Endodermal cell (in vitro differentiated cells): Measurements from ENCODE around the gene PRR5. TPM values are rescaled to one million over a fixed set of nuclear protein-coding genes. Genes with fewer than 3 reads are reported as not detected.

Source experiments
- DNase-seq: peaks from one replicate; pipeline ENCODE4 v3.0.0-alpha.2; 2017
- H3K27ac ChIP-seq: 2 replicates; pipeline ENCODE4 v1.5.1; 2013; ENCODE audit warnings: mild to moderate bottlenecking, low read depth, low read length, moderate library complexity
- H3K27me3 ChIP-seq: 2 replicates; pipeline ENCODE4 v1.6.1; 2013; ENCODE audit warnings: mild to moderate bottlenecking, low read length, moderate library complexity; ENCODE audit not compliant: insufficient read depth, control insufficient read depth, poor library complexity, severe bottlenecking
- H3K36me3 ChIP-seq: 2 replicates; pipeline ENCODE4 v1.7.0; 2013; ENCODE audit warnings: mild to moderate bottlenecking, low read length, moderate library complexity; ENCODE audit not compliant: control insufficient read depth, insufficient read depth
- H3K4me1 ChIP-seq: one replicate; pipeline ENCODE4 v1.7.0; 2013; ENCODE audit warnings: low read length; ENCODE audit not compliant: control insufficient read depth, insufficient read depth
- H3K4me3 ChIP-seq: 2 replicates; pipeline ENCODE4 v1.5.1; 2013; ENCODE audit warnings: mild to moderate bottlenecking, low read length, moderate library complexity
- H3K9ac ChIP-seq: 2 replicates; pipeline ENCODE4 v1.6.1; 2013; ENCODE audit warnings: mild to moderate bottlenecking, low read length, moderate library complexity; ENCODE audit not compliant: poor library complexity, severe bottlenecking; ENCODE audit errors: extremely low read depth
- H3K9me3 ChIP-seq: 2 replicates; pipeline ENCODE4 v1.6.1; 2013; ENCODE audit warnings: mild to moderate bottlenecking, low read length, moderate library complexity; ENCODE audit not compliant: control insufficient read depth
- H3K27ac Mint-ChIP-seq: 2 replicates; pipeline ENCODE4 v1.8.0; 2020; ENCODE audit warnings: mixed read lengths
- H3K27me3 Mint-ChIP-seq: 2 replicates; pipeline ENCODE4 v1.8.0; 2021; ENCODE audit warnings: mild to moderate bottlenecking, mixed read lengths; ENCODE audit not compliant: insufficient read depth
- H3K36me3 Mint-ChIP-seq: 2 replicates; pipeline ENCODE4 v1.8.0; 2020; ENCODE audit warnings: low read depth, mixed read lengths
- H3K4me1 Mint-ChIP-seq: 2 replicates; pipeline ENCODE4 v1.8.0; 2020; ENCODE audit warnings: mixed read lengths
- H3K4me3 Mint-ChIP-seq: 2 replicates; pipeline ENCODE4 v1.8.0; 2020; ENCODE audit warnings: mild to moderate bottlenecking, moderate library complexity, mixed read lengths
- H3K9me3 Mint-ChIP-seq: 2 replicates; pipeline ENCODE4 v1.8.0; 2020; ENCODE audit warnings: mild to moderate bottlenecking, mixed read lengths
- CTCF ChIP-seq: fragments of 200-600 bp; sonication (generic); conservative IDR thresholded peaks from 2 replicates; pipeline ENCODE4 v1.5.0; 2021; ENCODE audit warnings: antibody characterized with exemption, mild to moderate bottlenecking
- WGBS, 2 experiments: methylation state at CpG; one replicate each; pipeline versions ENCODE4 v1.1.5 to v1.1.7; 2013; ENCODE audit warnings: missing lambda C conversion rate in 2 of 2, mixed read lengths in 1 of 2; ENCODE audit not compliant: insufficient coverage in 1 of 2, insufficient read length in 1 of 2; 5-methylcytosine and 5-hydroxymethylcytosine counted together
- total RNA-seq, 2 donors: library from RNA; stranded (reverse); fragmentation: NEBNext Ultra II Directional in 1 of 2; extraction: Animal tissue kit (Norgen Biotek cat#: 25700) in 1 of 2; gene quantifications; 2 replicates in 1 of 2; 3 replicates in 1 of 2; pipeline ENCODE4 v1.2.1, GENCODE V29; 2021

PRR5 gene
- total RNA-seq, 2 donors from 2014 or later, result 32.0 to 37.2 TPM

GRCh38 chr22:44661659-44662569, 40.1 kb upstream of the PRR5 start:
- no peaks in the 10 kb centered on the region for H3K9me3 Mint-ChIP-seq
- DNase-seq, result no peak
- H3K9me3 ChIP-seq, result no peaks in the 10 kb centered on the region
- no peak overlapping the region for H3K27ac ChIP-seq
- peaks cover 3% of the 10 kb centered on the region for H3K4me1 Mint-ChIP-seq
- H3K4me3 Mint-ChIP-seq, result no peak overlapping the region
- no peak overlapping the region for H3K27ac Mint-ChIP-seq
- no peak overlapping the region for H3K4me3 ChIP-seq
- no peaks in the 10 kb centered on the region for H3K36me3 ChIP-seq
- H3K27me3 Mint-ChIP-seq, result peaks cover 20% of the 10 kb centered on the region
- no peaks in the 10 kb centered on the region for H3K27me3 ChIP-seq
- WGBS, 2 experiments, result 93 to 95% methylated on average over 9 to 13 of the region's 14 CpGs
- no peak overlapping the region for H3K9ac ChIP-seq
- H3K36me3 Mint-ChIP-seq, result no peaks in the 10 kb centered on the region
- H3K4me1 ChIP-seq, result peaks cover 4% of the 10 kb centered on the region
- TF ChIP-seq CTCF, result no peak

- peaks cover 25% of the 10 kb centered on the region for H3K27me3 Mint-ChIP-seq
- 86 to 87% methylated on average over 4 to 5 of the region's 5 CpGs for WGBS, 2 experiments
- DNase-seq, result no peak
- Histone ChIP-seq H3K9ac (no peak overlapping the region), H3K27me3 (peaks cover 11% of the 10 kb centered on the region), H3K4me1 (peaks cover under 1% of the 10 kb centered on the region), H3K4me3 (no peak overlapping the region), H3K36me3 (no peaks in the 10 kb centered on the region), H3K27ac (no peak overlapping the region), H3K9me3 (no peaks in the 10 kb centered on the region)
- no peak for TF ChIP-seq CTCF
- no peak overlapping the region for H3K4me3 Mint-ChIP-seq
- H3K36me3 Mint-ChIP-seq, result no peaks in the 10 kb centered on the region
- no peaks in the 10 kb centered on the region for H3K9me3 Mint-ChIP-seq
- no peak overlapping the region for H3K27ac Mint-ChIP-seq
- peaks cover 3% of the 10 kb centered on the region for H3K4me1 Mint-ChIP-seq
Observed at GRCh38 chr22:44663256-44663999, 38.6 kb upstream of the PRR5 start.

GRCh38 chr22:44664149-44664548, 37.9 kb upstream of the PRR5 start:
- H3K9ac ChIP-seq, result no peak overlapping the region
- TF ChIP-seq CTCF, result no peak
- Mint-ChIP-seq H3K4me3 (no peak overlapping the region), H3K36me3 (no peaks in the 10 kb centered on the region), H3K4me1 (peaks cover 3% of the 10 kb centered on the region), H3K27ac (no peak overlapping the region), H3K27me3 (peaks cover 25% of the 10 kb centered on the region), H3K9me3 (no peaks in the 10 kb centered on the region)
- no peaks in the 10 kb centered on the region for H3K9me3 ChIP-seq
- 84 to 90% methylated on average over 9 to 11 of the region's 11 CpGs for WGBS, 2 experiments
- H3K27ac ChIP-seq, result no peak overlapping the region
- DNase-seq, result no peak
- no peaks in the 10 kb centered on the region for H3K36me3 ChIP-seq
- H3K4me1 ChIP-seq, result no peaks in the 10 kb centered on the region
- peaks cover 11% of the 10 kb centered on the region for H3K27me3 ChIP-seq
- H3K4me3 ChIP-seq, result no peak overlapping the region
